Esophagus muscularis mucosa (tissue), 4 donors: Measurements from ENCODE around the gene TSR1.

Experiments
- CTCF ChIP-seq, 3 experiments: fragments of 200-600 bp in 2 of 3; fragments of 450-650 bp in 1 of 3; sonication (generic) in 2 of 3; IDR thresholded peaks; one replicate each; pipeline ENCODE4 v1.5.1; 2017 to 2019; ENCODE audit warnings: antibody characterized with exemption in 3 of 3, mild to moderate bottlenecking in 2 of 3, moderate library complexity in 1 of 3
- EP300 ChIP-seq: sonication (generic); formaldehyde crosslinking; IDR thresholded peaks from one replicate; pipeline ENCODE4 v1.6.1; 2017; ENCODE audit warnings: antibody characterized with exemption
- POLR2A ChIP-seq: fragments of 450-650 bp; IDR thresholded peaks from one replicate; pipeline ENCODE4 v1.6.1; 2017; ENCODE audit warnings: antibody characterized with exemption, moderate library complexity, mild to moderate bottlenecking, low read depth
- POLR2AphosphoS5 ChIP-seq, 2 donors: sonication (generic); formaldehyde crosslinking; IDR thresholded peaks; one replicate each; pipeline ENCODE4 v1.6.1; 2017; ENCODE audit warnings: antibody characterized with exemption in 2 of 2

- TF ChIP-seq POLR2AphosphoS5 (IDR thresholded peaks at IDR 0.05), result no peak
- TF ChIP-seq CTCF (IDR thresholded peaks at IDR 0.05), result no peak
- TF ChIP-seq POLR2A, result no peak
- no peak for TF ChIP-seq EP300
These were observed 31.3 kb downstream of the TSR1 start for GRCh38 chr17:2304931-2305330.
